ENCODE measurements around the gene NPHP3. TPM values are rescaled to one million over a fixed set of nuclear protein-coding genes. Genes with fewer than 3 reads are reported as not detected.

The NPHP3 gene
- total and polyA plus RNA-seq, 7 donors, result 4.2 to 76.2 (median 38.0) TPM

GRCh38 chr3:132637590-132637989 is 84.6 kb downstream of the NPHP3 start:
- Histone ChIP-seq H3K9me3 (no peaks in the 10 kb centered on the region), H3K27me3 (no peaks in the 10 kb centered on the region), H3K27ac (no peak overlapping the region), H3K36me3 (peaks cover 0 to 41% (median 7%) of the 10 kb centered on the region in 4 donors), H3K4me1 (no peaks in the 10 kb centered on the region), H3K4me3 (no peak overlapping the region)
- 29 to 70% methylated on average over 1 of the region's 1 CpG for WGBS, 2 donors
- TF ChIP-seq CTCF (IDR thresholded peaks at IDR 0.05) (no peak), EP300 (IDR thresholded peaks at IDR 0.05) (no peak), POLR2A (IDR thresholded peaks at IDR 0.05) (no peak), POLR2AphosphoS5 (IDR thresholded peaks at IDR 0.05) (no peak)
- DNase-seq, result no peak
- intact Hi-C loops (cut with DNase I), result no loop called here

- TF ChIP-seq POLR2AphosphoS5 (IDR thresholded peaks at IDR 0.05) (no peak), POLR2A (IDR thresholded peaks at IDR 0.05) (no peak), CTCF (IDR thresholded peaks at IDR 0.05) (no peak)
- H3K4me1 ChIP-seq, result no peaks in the 10 kb centered on the region
- H3K4me3 ChIP-seq, result no peak overlapping the region
- DNase-seq, result no peak
- no peak overlapping the region for H3K27ac ChIP-seq
- H3K9me3 ChIP-seq, result no peaks in the 10 kb centered on the region
- no peaks in the 10 kb centered on the region for H3K27me3 ChIP-seq
- intact Hi-C loops (cut with DNase I), result no loop called here
- peaks cover 0 to 54% (median 5%) of the 10 kb centered on the region in 4 donors for H3K36me3 ChIP-seq
Observed at GRCh38 chr3:132635052-132635451, 87.2 kb downstream of the NPHP3 start.

Other genes with a start within 250 kb of the NPHP3 start
- gene ACKR4, start 125.1 kb downstream of the NPHP3 start, total RNA-seq, result 1 to 10 TPM in 2 of 4 donors, under 1 TPM in 1, not detected in 1; 0.54 to 5.0 (median 3.2) TPM
- 1 to 10 TPM in 1 of 3 donors, under 1 TPM in 1, not detected in 1; 0.60 to 2.0 TPM for gene ACKR4, start 125.1 kb downstream of the NPHP3 start, polyA plus RNA-seq
- gene ACAD11, start 62.6 kb downstream of the NPHP3 start, total RNA-seq, result 10 to 100 TPM; 26.8 to 71.7 (median 35.4) TPM
- 1 to 10 TPM; 2.4 to 4.7 (median 4.2) TPM for gene ACAD11, start 62.6 kb downstream of the NPHP3 start, polyA plus RNA-seq
- gene UBA5, start 62.1 kb downstream of the NPHP3 start, total RNA-seq, result 10 to 100 TPM; 21.6 to 35.3 (median 31.8) TPM
- gene UBA5, start 62.1 kb downstream of the NPHP3 start, polyA plus RNA-seq, result 10 to 100 TPM; 16.8 to 23.9 (median 20.8) TPM